CD8-positive, alpha-beta memory T cell (primary cell): ENCODE results near the gene DVL3. TPM values are rescaled to one million over a fixed set of nuclear protein-coding genes. Genes with fewer than 3 reads are reported as not detected.

ENCODE experiments used
- CTCF ChIA-PET: fragments of 350-600 bp; sonication (Branson Sonifier 250); formaldehyde crosslinking; loops from one replicate; lab custom pipeline; 2021; ENCODE audit warnings: antibody characterized with exemption; lab: Charles Lee
- POLR2A ChIA-PET: fragments of 350-600 bp; sonication (Branson Sonifier 250); formaldehyde crosslinking; loops from one replicate; lab custom pipeline; 2021; ENCODE audit warnings: antibody characterized with exemption; lab: Charles Lee
- DNase-seq, 5 donors: peaks; one replicate each; pipeline versions ENCODE4 v3.0.0 to v3.0.0-alpha.2; 2020 to 2022; ENCODE audit warnings: mixed read lengths in 1 of 5
- H3K27ac ChIP-seq: one replicate; pipeline ENCODE4 v1.7.0; 2013; ENCODE audit warnings: low read depth, mild to moderate bottlenecking, low read length, moderate library complexity
- H3K27me3 ChIP-seq: 2 replicates; pipeline ENCODE4 v1.7.0; 2013; ENCODE audit warnings: low read length, mild to moderate bottlenecking; ENCODE audit not compliant: insufficient read depth, poor library complexity, severe bottlenecking
- H3K36me3 ChIP-seq: 2 replicates; pipeline ENCODE4 v1.7.0; 2013; ENCODE audit warnings: mild to moderate bottlenecking, low read length, moderate library complexity; ENCODE audit not compliant: insufficient read depth
- H3K4me1 ChIP-seq: 2 replicates; pipeline ENCODE4 v1.7.0; 2013; ENCODE audit warnings: mild to moderate bottlenecking, low read length, moderate library complexity; ENCODE audit not compliant: insufficient read depth
- H3K4me3 ChIP-seq: 2 replicates; pipeline ENCODE4 v1.7.0; 2013; ENCODE audit warnings: mild to moderate bottlenecking, low read length
- H3K9me3 ChIP-seq: 2 replicates; pipeline ENCODE4 v1.7.0; 2013; ENCODE audit warnings: mild to moderate bottlenecking, low read length
- H3K27ac Mint-ChIP-seq, 8 donors: one replicate each; pipeline ENCODE4 v1.8.0; 2020 to 2021; ENCODE audit warnings: mixed read lengths in 8 of 8, mild to moderate bottlenecking in 6 of 8, inconsistent platforms in 3 of 8, moderate library complexity in 3 of 8
- H3K27me3 Mint-ChIP-seq, 2 donors: one replicate each; pipeline ENCODE4 v1.8.0; 2020 to 2021; ENCODE audit warnings: mixed read lengths in 2 of 2, mild to moderate bottlenecking in 1 of 2, moderate library complexity in 1 of 2
- H3K36me3 Mint-ChIP-seq, 3 donors: one replicate each; pipeline ENCODE4 v1.8.0; 2020 to 2021; ENCODE audit warnings: mixed read lengths in 3 of 3, inconsistent platforms in 1 of 3, mild to moderate bottlenecking in 1 of 3
- H3K4me1 Mint-ChIP-seq, 3 donors: one replicate each; pipeline ENCODE4 v1.8.0; 2020 to 2021; ENCODE audit warnings: mixed read lengths in 3 of 3, inconsistent platforms in 1 of 3, mild to moderate bottlenecking in 1 of 3
- H3K4me3 Mint-ChIP-seq, 7 donors: one replicate each; pipeline ENCODE4 v1.8.0; 2020 to 2021; ENCODE audit warnings: mixed read lengths in 7 of 7, mild to moderate bottlenecking in 6 of 7, moderate library complexity in 4 of 7, inconsistent platforms in 2 of 7
- H3K9me3 Mint-ChIP-seq, 5 donors: one replicate each; pipeline ENCODE4 v1.8.0; 2020 to 2022; ENCODE audit warnings: mixed read lengths in 5 of 5, mild to moderate bottlenecking in 3 of 5, moderate library complexity in 2 of 5, inconsistent platforms in 1 of 5
- polyA plus RNA-seq: library from polyadenylated mRNA; unstranded; fragments of 300-500 nt; fragmentation: Illumina TruSeq; gene quantifications from one replicate; pipeline ENCODE4 v1.2.3, GENCODE V29; 2021
- total RNA-seq, 2 experiments: library from RNA; stranded (reverse); gene quantifications; one replicate each; pipeline ENCODE4 v1.2.3, GENCODE V29; 2021

Gene DVL3
- total and polyA plus RNA-seq, 3 experiments from 2014 or later: 15.4 to 44.0 (median 38.5) TPM

DNA sequence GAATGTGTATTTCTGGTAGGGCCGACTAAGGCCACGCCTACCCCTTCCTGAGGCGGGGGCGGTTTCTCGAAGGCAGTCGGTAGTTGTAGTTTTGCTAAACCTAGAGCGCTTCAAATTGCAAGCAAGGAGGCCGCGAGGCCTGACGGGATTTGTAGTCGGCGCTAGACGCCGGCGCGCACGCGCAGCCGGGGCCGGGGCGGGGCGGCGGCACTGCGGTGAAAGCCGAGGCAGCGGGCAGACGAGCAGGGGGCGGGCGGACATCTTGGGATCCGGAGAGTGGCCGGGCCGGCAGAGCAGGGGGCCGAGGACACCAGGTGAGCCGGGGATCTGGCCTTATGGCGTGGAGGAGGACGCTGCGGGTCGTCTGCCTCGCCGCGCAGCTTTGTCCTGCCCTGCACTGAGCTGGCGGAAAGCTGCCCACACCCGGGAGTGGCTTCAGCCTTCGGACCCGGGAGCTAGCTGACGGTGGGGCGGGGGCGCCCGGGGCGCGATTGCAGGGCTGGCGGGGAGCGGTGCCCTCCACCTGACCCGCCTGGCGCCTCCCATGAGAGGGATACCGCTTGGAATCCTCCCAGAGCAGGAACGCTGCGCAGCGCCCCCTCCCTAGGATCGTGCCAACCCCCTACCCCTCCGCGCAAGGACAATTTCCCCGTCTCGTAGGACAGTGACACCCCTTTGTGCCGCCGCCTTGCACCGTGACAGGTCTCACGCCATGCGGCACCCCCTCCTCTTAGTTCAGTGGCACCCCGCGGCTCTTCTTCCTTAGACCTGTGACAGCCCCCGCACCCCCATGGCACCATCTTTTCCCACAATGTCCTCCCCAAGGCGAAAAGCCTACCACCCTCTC is 19.7 kb downstream of the DVL3 start, which contains the start of gene AP2M1:
Gene AP2M1, plus strand, starts transcription at position 210 of the 847 bp plus-strand sequence. CDS start 2,139 bp downstream, outside the sequence.
- no peaks in the 10 kb centered on the region for H3K9me3 Mint-ChIP-seq

DNA sequence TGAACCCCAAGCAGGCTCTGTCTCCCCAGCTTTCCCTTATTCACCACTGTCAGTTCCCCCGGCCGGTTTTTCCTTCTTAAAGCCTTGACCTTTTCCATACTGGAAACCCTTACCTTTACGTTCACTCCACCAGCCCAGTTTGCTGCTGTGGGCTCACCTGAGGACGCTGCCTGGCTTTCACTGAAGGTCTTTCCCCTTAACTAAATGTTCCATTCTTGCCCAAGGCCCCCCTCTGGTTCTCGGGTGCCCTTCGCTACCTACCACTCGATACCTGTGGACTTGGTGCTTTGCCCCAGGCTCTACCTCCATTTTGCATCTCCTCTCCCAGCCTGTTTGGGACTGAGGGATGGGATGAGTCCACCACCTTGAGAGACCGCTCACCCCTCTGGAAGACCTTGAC is 20.3 kb downstream of the DVL3 start:
- ChIA-PET POLR2A (interaction anchor here (1.0 to 1.8 kb wide), 4 partner anchors 8 to 41 kb away, joined by 5 to 8 read pairs (median 6); partner anchors contain the start of genes ABCF3 and EIF2B5), CTCF (interaction anchor here (2.0 kb wide), 1 partner anchor 52 kb away, joined by 10 read pairs; no protein-coding TSS in a partner anchor)
- Mint-ChIP-seq H3K9me3 (no peaks in the 10 kb centered on the region), H3K4me1 (peaks cover 32 to 48% (median 44%) of the 10 kb centered on the region in 3 donors), H3K27me3 (peaks cover 0 to 1% of the 10 kb centered on the region in 2 donors), H3K4me3 (peak overlapping the region; percentile 90 to 99 (median 95)), H3K27ac (peak overlapping the region; percentile 78 to 95 (median 94)), H3K36me3 (peaks cover 0 to 62% (median 13%) of the 10 kb centered on the region in 3 donors)
- Histone ChIP-seq H3K27ac (peak overlapping the region; percentile 88), H3K4me1 (peaks cover 25% of the 10 kb centered on the region), H3K9me3 (no peaks in the 10 kb centered on the region), H3K27me3 (no peaks in the 10 kb centered on the region), H3K36me3 (peaks cover 26% of the 10 kb centered on the region), H3K4me3 (peak overlapping the region; percentile 88)
- no peak for DNase-seq

More for the DNA sequence above, 19.7 kb downstream of the DVL3 start, which contains the start of gene AP2M1:
- H3K4me3 Mint-ChIP-seq: peak within 1 kb of the TSS; percentile 90 to 99 (median 95)
- peak; percentile 94 to 99 (median 98) for DNase-seq
- H3K27me3 ChIP-seq: no peaks in the 10 kb centered on the region
- ChIA-PET CTCF (interaction anchor here (1.3 to 2.0 kb wide), 2 partner anchors 53 to 75 kb away, joined by 4 to 10 read pairs; partner anchors contain the start of gene EEF1AKMT4), POLR2A (interaction anchor here (1.1 to 1.8 kb wide), 4 partner anchors 9 to 124 kb away, joined by 5 to 8 read pairs (median 6); partner anchors contain the start of genes ABCF3, EIF2B5 and PSMD2)
- peaks cover 25% of the 10 kb centered on the region for H3K4me1 ChIP-seq
- peak within 1 kb of the TSS; percentile 88 for H3K27ac ChIP-seq
- no peaks in the 10 kb centered on the region for H3K9me3 ChIP-seq
- H3K27me3 Mint-ChIP-seq: peaks cover 0 to 1% of the 10 kb centered on the region in 2 donors
- H3K36me3 ChIP-seq: peaks cover 20% of the 10 kb centered on the region
- peak within 1 kb of the TSS; percentile 88 to 95 (median 94) for H3K27ac Mint-ChIP-seq
- H3K36me3 Mint-ChIP-seq: peaks cover 0 to 56% (median 9%) of the 10 kb centered on the region in 3 donors
- H3K4me1 Mint-ChIP-seq: peaks cover 32 to 48% (median 44%) of the 10 kb centered on the region in 3 donors
- H3K4me3 ChIP-seq: peak within 1 kb of the TSS; percentile 88

DNA sequence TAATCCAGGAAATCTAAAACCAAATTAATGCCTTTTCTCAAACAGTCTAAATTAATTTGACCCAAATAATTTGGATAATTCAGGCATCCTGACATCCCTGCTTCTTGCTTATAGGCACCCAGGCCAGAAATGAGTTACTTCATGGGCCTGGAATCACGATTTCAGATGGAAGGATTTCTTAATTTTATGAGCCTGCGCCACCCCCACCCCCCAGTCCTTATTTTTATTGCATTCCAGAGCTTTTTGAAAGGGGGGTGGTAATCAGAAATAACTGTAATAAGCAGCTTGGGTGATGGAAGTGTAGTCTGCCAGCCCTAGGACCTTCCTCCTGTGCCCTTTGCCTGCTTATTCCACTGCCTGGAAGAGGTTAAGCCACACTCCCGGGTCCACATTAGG is 20.8 kb downstream of the DVL3 start:
- Mint-ChIP-seq H3K9me3 (no peaks in the 10 kb centered on the region), H3K36me3 (peaks cover 0 to 62% (median 17%) of the 10 kb centered on the region in 3 donors), H3K4me3 (peak overlapping the region; percentile 90 to 99 (median 95)), H3K27me3 (peaks cover 0 to 1% of the 10 kb centered on the region in 2 donors), H3K27ac (peak overlapping the region in 7 of 8 donors; percentile 32 to 95 (median 88)), H3K4me1 (peaks cover 32 to 48% (median 44%) of the 10 kb centered on the region in 3 donors)
- Histone ChIP-seq H3K4me3 (peak overlapping the region; percentile 88), H3K4me1 (peaks cover 25% of the 10 kb centered on the region), H3K27me3 (no peaks in the 10 kb centered on the region), H3K36me3 (peaks cover 30% of the 10 kb centered on the region), H3K9me3 (no peaks in the 10 kb centered on the region), H3K27ac (peak overlapping the region; percentile 88)
- CTCF ChIA-PET: interaction anchor here (1.0 kb wide), 1 partner anchor 74 kb away, joined by 3 read pairs; the partner anchor contains the start of gene EEF1AKMT4
- POLR2A ChIA-PET: interaction anchor here (1.0 kb wide), 1 partner anchor 10 kb away, joined by 5 read pairs; the partner anchor contains the start of gene ABCF3
- DNase-seq: no peak

DNA sequence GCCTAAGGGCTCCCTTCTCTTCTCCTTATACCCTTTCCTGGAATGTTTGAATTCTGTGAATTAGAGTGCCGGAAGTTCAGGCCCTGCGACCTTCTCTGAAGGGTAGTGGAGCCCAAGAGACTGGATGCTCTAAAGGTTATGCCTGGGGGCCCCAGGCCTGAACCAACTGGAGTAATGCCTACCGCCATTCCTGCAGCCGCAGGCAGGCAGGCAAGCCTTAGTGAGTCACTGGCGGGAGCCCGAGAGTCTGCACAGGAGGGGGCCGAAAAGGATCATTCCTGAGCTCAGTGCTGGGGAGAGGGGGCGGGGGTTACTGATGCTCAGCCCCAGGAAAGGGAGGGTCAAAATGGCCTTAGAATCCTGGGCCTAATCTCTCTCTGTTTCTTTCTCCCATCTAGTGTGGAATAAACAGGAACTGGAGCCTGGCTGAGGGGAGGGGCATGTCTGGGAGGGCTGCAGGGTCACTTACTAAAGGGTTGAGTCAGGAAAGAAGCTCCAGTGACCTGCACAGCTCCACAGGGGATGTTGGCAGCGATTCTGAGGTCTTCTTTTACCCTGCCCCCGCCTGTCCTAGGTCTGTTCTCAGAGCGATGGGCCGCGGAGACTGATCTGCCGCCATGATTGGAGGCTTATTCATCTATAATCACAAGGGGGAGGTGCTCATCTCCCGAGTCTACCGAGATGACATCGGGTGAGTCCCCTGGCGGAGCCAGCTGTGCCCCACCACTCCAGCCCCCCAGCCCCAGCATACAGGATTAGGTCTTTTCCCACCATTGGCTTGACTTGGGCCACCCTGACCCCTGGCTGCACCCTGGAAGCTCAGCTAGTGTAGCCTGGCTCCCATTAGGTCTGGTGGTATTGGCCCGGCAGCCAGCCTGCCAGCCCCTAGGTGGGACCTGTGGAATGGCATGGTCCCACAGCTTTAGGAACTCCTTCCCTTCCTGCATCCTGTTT is 21.5 kb downstream of the DVL3 start:
- no peaks in the 10 kb centered on the region for H3K9me3 Mint-ChIP-seq
- CTCF ChIA-PET: interaction anchor here (1.0 kb wide), 1 partner anchor 73 kb away, joined by 3 read pairs; the partner anchor contains the start of gene EEF1AKMT4
- H3K27ac Mint-ChIP-seq: peak overlapping the region in 6 of 8 donors; percentile 3 to 88 (median 50)
- Histone ChIP-seq H3K4me3 (peak overlapping the region; percentile 88), H3K27ac (peak overlapping the region; percentile 88), H3K9me3 (no peaks in the 10 kb centered on the region), H3K4me1 (peaks cover 25% of the 10 kb centered on the region), H3K36me3 (peaks cover 37% of the 10 kb centered on the region), H3K27me3 (no peaks in the 10 kb centered on the region)
- peak overlapping the region; percentile 66 to 97 (median 92) for H3K4me3 Mint-ChIP-seq
- H3K4me1 Mint-ChIP-seq: peaks cover 32 to 48% (median 44%) of the 10 kb centered on the region in 3 donors
- POLR2A ChIA-PET: interaction anchor here (1.0 kb wide), 2 partner anchors 9 to 42 kb away, joined by 3 to 5 read pairs; partner anchors contain the start of genes ABCF3 and EIF2B5
- peaks cover 0 to 1% of the 10 kb centered on the region in 2 donors for H3K27me3 Mint-ChIP-seq
- DNase-seq: no peak
- peaks cover 0 to 62% (median 18%) of the 10 kb centered on the region in 3 donors for H3K36me3 Mint-ChIP-seq

DNA sequence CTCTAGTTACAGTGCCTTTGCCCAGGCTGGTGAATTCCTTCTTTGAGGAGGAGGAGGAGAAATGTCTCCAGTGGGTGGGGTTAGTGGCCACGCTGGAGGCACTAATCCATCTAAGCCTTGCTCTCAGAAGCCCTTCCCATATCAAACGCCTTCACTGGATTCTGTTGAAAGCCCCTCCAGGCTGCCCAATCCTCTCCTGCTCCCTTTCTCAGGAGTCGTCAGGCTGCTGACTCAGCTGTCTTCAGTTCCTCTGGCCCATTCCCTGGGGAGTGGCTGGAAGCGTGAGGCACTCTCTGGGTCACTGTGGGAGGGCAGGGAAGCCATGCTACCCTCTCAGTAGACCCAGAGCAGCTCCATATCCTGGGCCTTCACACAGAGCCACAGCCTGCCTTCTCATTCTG is 22.2 kb downstream of the DVL3 start:
- H3K4me1 ChIP-seq: peaks cover 25% of the 10 kb centered on the region
- H3K27me3 Mint-ChIP-seq: peaks cover 0 to 1% of the 10 kb centered on the region in 2 donors
- peaks cover 0 to 65% (median 20%) of the 10 kb centered on the region in 3 donors for H3K36me3 Mint-ChIP-seq
- peak overlapping the region; percentile 33 for H3K27ac ChIP-seq
- ChIA-PET CTCF (no interaction called here), POLR2A (interaction anchor here (1.0 kb wide), 1 partner anchor 42 kb away, joined by 3 read pairs; the partner anchor contains the start of gene EIF2B5)
- H3K4me3 ChIP-seq: no peak overlapping the region
- no peaks in the 10 kb centered on the region for H3K27me3 ChIP-seq
- DNase-seq: no peak
- H3K4me3 Mint-ChIP-seq: peak overlapping the region in 3 of 7 donors; percentile 15 to 96 (median 23)
- no peaks in the 10 kb centered on the region for H3K9me3 ChIP-seq
- H3K4me1 Mint-ChIP-seq: peaks cover 32 to 48% (median 44%) of the 10 kb centered on the region in 3 donors
- no peaks in the 10 kb centered on the region for H3K9me3 Mint-ChIP-seq
- H3K27ac Mint-ChIP-seq: peak overlapping the region in 1 of 8 donors; percentile 48
- peaks cover 44% of the 10 kb centered on the region for H3K36me3 ChIP-seq

DNA sequence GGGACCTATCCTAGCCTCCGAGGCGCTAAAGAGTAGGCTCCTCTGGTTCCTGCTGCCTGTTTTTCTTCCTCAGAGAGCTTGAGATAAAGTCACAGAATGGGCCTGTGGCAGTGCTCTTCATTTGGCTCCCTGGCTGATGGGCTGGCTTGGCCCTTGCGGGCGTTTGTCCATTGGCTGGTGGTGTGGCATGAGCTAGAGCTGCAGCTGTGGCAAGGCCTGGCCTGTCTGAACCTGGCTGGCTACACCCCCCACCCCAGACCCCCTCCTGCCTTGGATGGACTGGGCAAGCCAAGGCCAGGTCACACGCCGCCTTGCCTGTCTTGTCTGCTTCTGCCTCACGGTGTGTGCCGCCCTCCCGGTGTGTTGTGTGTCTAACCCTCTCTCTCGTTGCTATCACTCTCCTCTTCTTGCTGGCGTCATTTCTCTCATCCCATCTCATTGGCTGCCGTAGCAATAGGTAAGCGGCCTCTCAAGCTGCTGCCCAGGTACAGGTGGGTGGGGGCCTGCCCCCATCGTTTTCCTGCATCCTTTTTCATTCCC is 22.7 kb downstream of the DVL3 start:
- no peak for DNase-seq
- Histone ChIP-seq H3K9me3 (no peaks in the 10 kb centered on the region), H3K4me1 (peaks cover 25% of the 10 kb centered on the region), H3K36me3 (peaks cover 49% of the 10 kb centered on the region), H3K27me3 (no peaks in the 10 kb centered on the region), H3K4me3 (no peak overlapping the region), H3K27ac (peak overlapping the region; percentile 33)
- Mint-ChIP-seq H3K4me1 (peaks cover 32 to 48% (median 44%) of the 10 kb centered on the region in 3 donors), H3K9me3 (no peaks in the 10 kb centered on the region), H3K27ac (peak overlapping the region in 2 of 8 donors; percentile 43 to 45), H3K4me3 (peak overlapping the region in 2 of 7 donors; percentile 21 to 90), H3K27me3 (peaks cover 0 to 1% of the 10 kb centered on the region in 2 donors), H3K36me3 (peaks cover 0 to 71% (median 24%) of the 10 kb centered on the region in 3 donors)
- CTCF ChIA-PET: no interaction called here
- POLR2A ChIA-PET: no interaction called here
